Measurements from ENCODE around the gene FOXJ3.

DNA sequence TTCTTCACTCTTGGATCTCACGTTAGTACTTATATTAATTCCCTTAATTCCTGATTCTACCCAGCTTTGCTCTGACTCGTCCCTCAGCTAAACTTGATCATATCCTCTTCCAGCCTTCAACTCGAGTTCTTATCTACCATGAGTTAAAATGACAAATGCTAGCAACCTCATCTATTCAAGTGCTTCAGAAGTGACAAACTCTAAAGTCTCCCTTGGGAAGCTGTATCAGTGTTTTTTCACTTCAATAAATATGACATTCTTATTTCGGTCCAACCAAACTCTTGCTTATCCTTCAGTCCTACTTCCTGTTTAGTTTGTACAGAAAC lies 75.3 kb downstream of the FOXJ3 start:
- TF ChIP-seq POLR2AphosphoS5 (IDR thresholded peaks at IDR 0.05; ENCODE audit: insufficient read depth in 1 of 2, low read depth in 1 of 2), result no peak
- no peak for TF ChIP-seq CTCF (IDR thresholded peaks at IDR 0.05)
- TF ChIP-seq POLR2A (IDR thresholded peaks at IDR 0.05), result no peak

All from vagina (tissue), 2 donors.